GM12891 (cell line): Measurements from ENCODE around the gene CCDC136.

Experiments
- POLR2A ChIP-seq: IDR thresholded peaks from 2 replicates; pipeline ENCODE4 v1.6.1; 2011; ENCODE audit warnings: low read depth, low read length, control low read depth
- POLR2AphosphoS5 ChIP-seq: IDR thresholded peaks from 2 replicates; pipeline ENCODE4 v1.6.1; 2011; ENCODE audit warnings: low read depth, low read length, control low read depth
- TAF1 ChIP-seq: IDR thresholded peaks from 2 replicates; pipeline ENCODE4 v1.6.1; 2011; ENCODE audit warnings: low read depth, low read length, control low read depth

GRCh38 chr7:128827971-128828711 lies 36.4 kb downstream of the CCDC136 start:
- no peak for TF ChIP-seq POLR2AphosphoS5
- no peak for TF ChIP-seq POLR2A
- no peak for TF ChIP-seq TAF1
